Measurements from ENCODE around the gene FSIP1. TPM values are rescaled to one million over a fixed set of nuclear protein-coding genes. Genes with fewer than 3 reads are reported as not detected.

FSIP1 gene
- total RNA-seq, 2 donors from 2014 or later = 0.77 to 1.7 TPM

- H3K27me3 Mint-ChIP-seq (ENCODE audit: insufficient read depth) = no peaks in the 10 kb centered on the region
- no peak overlapping the region for H3K9ac ChIP-seq (ENCODE audit: extremely low read depth, low read length, poor library complexity, severe bottlenecking)
- H3K4me3 Mint-ChIP-seq = no peak overlapping the region
- peaks cover 5% of the 10 kb centered on the region for H3K4me1 Mint-ChIP-seq
- no peaks in the 10 kb centered on the region for H3K27me3 ChIP-seq (ENCODE audit: control insufficient read depth, insufficient read depth, low read length, poor library complexity, severe bottlenecking)
- H3K4me1 ChIP-seq (ENCODE audit: control insufficient read depth, insufficient read depth, low read length) = no peaks in the 10 kb centered on the region
- H3K36me3 Mint-ChIP-seq (ENCODE audit: low read depth) = no peaks in the 10 kb centered on the region
- no peak overlapping the region for H3K27ac Mint-ChIP-seq
- H3K4me3 ChIP-seq (ENCODE audit: low read length) = no peak overlapping the region
- H3K9me3 Mint-ChIP-seq = peaks cover 5% of the 10 kb centered on the region
- no peaks in the 10 kb centered on the region for H3K36me3 ChIP-seq (ENCODE audit: control insufficient read depth, insufficient read depth, low read length)
- no peak overlapping the region for H3K27ac ChIP-seq (ENCODE audit: low read depth, low read length)
- H3K9me3 ChIP-seq (ENCODE audit: control insufficient read depth, low read length) = no peaks in the 10 kb centered on the region
- no peak for DNase-seq
- TF ChIP-seq CTCF (conservative IDR thresholded peaks at IDR 0.05) = no peak
- 96 to 97% methylated on average over 3 to 4 of the region's 4 CpGs for WGBS, 2 experiments (ENCODE audit: insufficient coverage in 1 of 2, insufficient read length in 1 of 2)
Measured at GRCh38 chr15:39709941-39710340, 72.7 kb downstream of the FSIP1 start.

DNA sequence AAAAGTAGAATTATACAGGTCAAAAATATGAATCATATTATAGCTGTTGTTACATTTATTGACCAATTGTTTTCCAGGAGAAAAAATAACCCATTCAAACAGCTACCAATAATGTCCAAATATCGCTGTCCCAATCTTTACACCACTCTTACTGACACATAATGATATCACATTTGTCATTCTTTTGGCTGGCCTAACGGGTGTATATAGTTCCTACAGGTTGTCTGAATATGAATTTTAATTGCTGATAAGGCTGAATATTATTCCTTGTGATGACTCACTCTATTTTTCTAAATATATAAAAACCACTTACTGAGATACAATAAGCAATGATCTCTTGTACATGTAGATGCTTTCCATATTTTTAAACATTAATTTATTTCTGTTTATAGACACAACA, 76.4 kb downstream of the FSIP1 start:
- Mint-ChIP-seq H3K9me3 (peaks cover 3% of the 10 kb centered on the region), H3K4me1 (no peaks in the 10 kb centered on the region), H3K27me3 (ENCODE audit: insufficient read depth) (no peaks in the 10 kb centered on the region), H3K27ac (no peak overlapping the region), H3K4me3 (no peak overlapping the region), H3K36me3 (ENCODE audit: low read depth) (no peaks in the 10 kb centered on the region)
- no peaks in the 10 kb centered on the region for H3K9me3 ChIP-seq (ENCODE audit: control insufficient read depth, low read length)
- no peak for DNase-seq
- no peak overlapping the region for H3K27ac ChIP-seq (ENCODE audit: low read depth, low read length)
- no peak for TF ChIP-seq CTCF (conservative IDR thresholded peaks at IDR 0.05)
- H3K27me3 ChIP-seq (ENCODE audit: control insufficient read depth, insufficient read depth, low read length, poor library complexity, severe bottlenecking) = no peaks in the 10 kb centered on the region
- no peak overlapping the region for H3K4me3 ChIP-seq (ENCODE audit: low read length)
- no peak overlapping the region for H3K9ac ChIP-seq (ENCODE audit: extremely low read depth, low read length, poor library complexity, severe bottlenecking)
- H3K4me1 ChIP-seq (ENCODE audit: control insufficient read depth, insufficient read depth, low read length) = no peaks in the 10 kb centered on the region
- WGBS, 2 experiments (ENCODE audit: insufficient coverage in 1 of 2, insufficient read length in 1 of 2) = 100% methylated on average over 1 of the region's 2 CpGs; no CpG with 5 or more reads in 1 of the 2 experiments
- no peaks in the 10 kb centered on the region for H3K36me3 ChIP-seq (ENCODE audit: control insufficient read depth, insufficient read depth, low read length)

DNA sequence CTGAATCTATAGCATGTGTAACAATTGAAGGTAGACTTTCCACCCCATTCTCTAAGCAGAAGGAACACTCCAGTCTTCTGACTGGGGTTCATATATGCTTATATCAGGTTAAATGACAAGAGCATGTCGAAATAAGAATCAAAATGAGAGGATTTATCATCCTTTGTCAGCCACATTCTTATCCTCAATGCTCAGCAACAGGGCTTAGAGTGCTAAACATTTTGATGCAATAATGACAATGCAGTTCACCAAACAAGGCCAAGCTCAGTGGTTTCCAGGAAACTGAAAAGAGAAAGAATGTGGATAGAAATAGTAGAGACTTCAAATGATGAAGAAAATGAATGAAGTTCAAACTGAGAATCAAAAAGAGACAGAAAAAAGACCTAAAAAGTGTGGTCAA, 78.0 kb downstream of the FSIP1 start:
- no peaks in the 10 kb centered on the region for H3K36me3 Mint-ChIP-seq (ENCODE audit: low read depth)
- H3K27ac ChIP-seq (ENCODE audit: low read depth, low read length) = peak overlapping the region; percentile 95
- H3K27me3 Mint-ChIP-seq (ENCODE audit: insufficient read depth) = no peaks in the 10 kb centered on the region
- no peak for DNase-seq
- no peak overlapping the region for H3K4me3 ChIP-seq (ENCODE audit: low read length)
- H3K27ac Mint-ChIP-seq = no peak overlapping the region
- no peaks in the 10 kb centered on the region for H3K27me3 ChIP-seq (ENCODE audit: control insufficient read depth, insufficient read depth, low read length, poor library complexity, severe bottlenecking)
- H3K36me3 ChIP-seq (ENCODE audit: control insufficient read depth, insufficient read depth, low read length) = no peaks in the 10 kb centered on the region
- no peak overlapping the region for H3K4me3 Mint-ChIP-seq
- no peaks in the 10 kb centered on the region for H3K4me1 Mint-ChIP-seq
- no peaks in the 10 kb centered on the region for H3K9me3 ChIP-seq (ENCODE audit: control insufficient read depth, low read length)
- TF ChIP-seq CTCF (conservative IDR thresholded peaks at IDR 0.05) = no peak
- H3K4me1 ChIP-seq (ENCODE audit: control insufficient read depth, insufficient read depth, low read length) = no peaks in the 10 kb centered on the region
- H3K9me3 Mint-ChIP-seq = no peaks in the 10 kb centered on the region
- H3K9ac ChIP-seq (ENCODE audit: extremely low read depth, low read length, poor library complexity, severe bottlenecking) = no peak overlapping the region
- 22 to 36% methylated on average over 1 of the region's 1 CpG for WGBS, 2 experiments (ENCODE audit: insufficient coverage in 1 of 2, insufficient read length in 1 of 2)
